Glutamatergic neuron (in vitro differentiated cells): Measurements from ENCODE around the gene KRTAP5-2. TPM values are rescaled to one million over a fixed set of nuclear protein-coding genes. Genes with fewer than 3 reads are reported as not detected.

Experiments
- DNase-seq: peaks from one replicate; pipeline ENCODE4 v3.0.0; 2022
- H3K27ac Mint-ChIP-seq: one replicate; pipeline ENCODE4 v1.8.0; 2020; ENCODE audit warnings: mild to moderate bottlenecking, mixed read lengths, inconsistent platforms; ENCODE audit not compliant: unreplicated experiment
- H3K27me3 Mint-ChIP-seq: one replicate; pipeline ENCODE4 v1.8.0; 2020; ENCODE audit warnings: mild to moderate bottlenecking, moderate library complexity, mixed read lengths, inconsistent platforms; ENCODE audit not compliant: unreplicated experiment
- H3K36me3 Mint-ChIP-seq: one replicate; pipeline ENCODE4 v1.8.0; 2020; ENCODE audit warnings: mild to moderate bottlenecking, mixed read lengths, inconsistent platforms; ENCODE audit not compliant: unreplicated experiment
- H3K4me1 Mint-ChIP-seq: one replicate; pipeline ENCODE4 v1.8.0; 2020; ENCODE audit warnings: mild to moderate bottlenecking, low read depth, mixed read lengths, inconsistent platforms; ENCODE audit not compliant: unreplicated experiment
- H3K4me3 Mint-ChIP-seq: one replicate; pipeline ENCODE4 v1.8.0; 2020; ENCODE audit warnings: mild to moderate bottlenecking, mixed read lengths, inconsistent platforms; ENCODE audit not compliant: unreplicated experiment
- H3K9me3 Mint-ChIP-seq: one replicate; pipeline ENCODE4 v1.8.0; 2020; ENCODE audit warnings: mild to moderate bottlenecking, moderate library complexity, mixed read lengths, inconsistent platforms; ENCODE audit not compliant: unreplicated experiment
- total RNA-seq: library from RNA; stranded (reverse); fragmentation: NEBNext Ultra II Directional; extraction: Animal tissue kit (Norgen Biotek cat#: 25700); gene quantifications from one replicate; pipeline ENCODE4 v1.2.1, GENCODE V29; 2021; ENCODE audit not compliant: unreplicated experiment
- TF ChIP-seq, protein P1 (sequence below): fragments of 200-600 bp; sonication (generic); IDR thresholded peaks from one replicate; pipeline ENCODE4 v1.5.0; 2021; ENCODE audit not compliant: partially characterized antibody, unreplicated experiment

The KRTAP5-2 gene
- total RNA-seq, 1 donor from 2014 or later = not detected

DNA sequence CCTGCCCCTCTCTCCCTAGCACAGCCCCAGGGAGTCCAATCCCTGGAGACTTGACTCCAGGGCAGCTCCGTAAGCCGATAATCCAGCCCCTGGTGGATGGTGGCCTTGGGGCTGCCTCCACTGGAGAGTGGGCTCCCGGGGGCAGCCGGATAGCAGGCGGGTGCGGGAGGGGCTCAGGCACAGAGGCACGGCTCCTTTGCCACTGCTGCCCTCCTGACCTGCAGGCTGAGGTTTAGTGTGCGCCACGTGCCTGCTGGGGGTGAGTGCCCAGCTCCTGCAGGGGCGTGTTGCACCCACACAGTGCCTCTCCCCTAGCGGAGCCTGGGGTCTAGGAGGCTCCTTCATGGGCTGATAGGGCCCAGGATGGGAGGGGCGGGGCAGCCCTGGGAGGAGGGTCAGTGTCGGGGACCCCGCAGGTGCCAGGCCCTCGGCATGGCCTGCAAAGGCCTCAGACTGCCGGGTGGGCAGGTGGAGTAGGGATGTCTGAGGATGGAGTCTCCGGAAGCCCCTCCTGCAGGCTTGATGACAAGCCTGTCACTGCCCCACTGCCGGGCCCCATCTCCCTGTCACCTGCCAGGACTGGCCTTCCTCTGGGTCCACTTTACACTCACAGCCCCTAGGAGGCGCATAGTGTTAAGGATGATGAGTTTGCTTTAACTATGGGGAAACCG is 31.6 kb downstream of the KRTAP5-2 start:
- Mint-ChIP-seq H3K9me3 (peaks cover 26% of the 10 kb centered on the region), H3K4me1 (peaks cover 24% of the 10 kb centered on the region), H3K4me3 (peak overlapping the region; percentile 57), H3K36me3 (no peaks in the 10 kb centered on the region), H3K27me3 (peaks cover 28% of the 10 kb centered on the region), H3K27ac (no peak overlapping the region)
- peak; percentile 24 for DNase-seq
- TF ChIP-seq, protein P1, sequence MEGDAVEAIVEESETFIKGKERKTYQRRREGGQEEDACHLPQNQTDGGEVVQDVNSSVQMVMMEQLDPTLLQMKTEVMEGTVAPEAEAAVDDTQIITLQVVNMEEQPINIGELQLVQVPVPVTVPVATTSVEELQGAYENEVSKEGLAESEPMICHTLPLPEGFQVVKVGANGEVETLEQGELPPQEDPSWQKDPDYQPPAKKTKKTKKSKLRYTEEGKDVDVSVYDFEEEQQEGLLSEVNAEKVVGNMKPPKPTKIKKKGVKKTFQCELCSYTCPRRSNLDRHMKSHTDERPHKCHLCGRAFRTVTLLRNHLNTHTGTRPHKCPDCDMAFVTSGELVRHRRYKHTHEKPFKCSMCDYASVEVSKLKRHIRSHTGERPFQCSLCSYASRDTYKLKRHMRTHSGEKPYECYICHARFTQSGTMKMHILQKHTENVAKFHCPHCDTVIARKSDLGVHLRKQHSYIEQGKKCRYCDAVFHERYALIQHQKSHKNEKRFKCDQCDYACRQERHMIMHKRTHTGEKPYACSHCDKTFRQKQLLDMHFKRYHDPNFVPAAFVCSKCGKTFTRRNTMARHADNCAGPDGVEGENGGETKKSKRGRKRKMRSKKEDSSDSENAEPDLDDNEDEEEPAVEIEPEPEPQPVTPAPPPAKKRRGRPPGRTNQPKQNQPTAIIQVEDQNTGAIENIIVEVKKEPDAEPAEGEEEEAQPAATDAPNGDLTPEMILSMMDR = no peak

DNA sequence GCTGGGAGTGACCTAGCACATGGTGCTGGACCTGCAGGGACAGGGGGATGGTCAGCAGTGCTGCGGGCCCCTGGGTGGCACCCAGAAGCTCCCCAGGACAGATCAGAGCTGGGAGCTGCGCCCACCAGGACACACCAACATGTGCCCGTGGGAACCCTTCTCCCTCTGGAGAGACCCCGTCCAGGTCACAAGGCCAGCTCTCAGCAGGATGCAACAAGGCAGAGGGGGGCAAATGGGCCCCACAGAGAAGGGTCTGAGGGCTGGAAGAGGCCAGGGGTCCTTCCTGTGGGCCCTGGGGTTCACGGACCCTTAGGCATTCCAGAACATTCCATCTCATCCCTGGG is 32.2 kb downstream of the KRTAP5-2 start:
- H3K4me3 Mint-ChIP-seq = no peak overlapping the region
- no peak overlapping the region for H3K27ac Mint-ChIP-seq
- TF ChIP-seq, protein P1 = no peak
- H3K27me3 Mint-ChIP-seq = peaks cover 28% of the 10 kb centered on the region
- DNase-seq = peak; percentile 15
- peaks cover 24% of the 10 kb centered on the region for H3K4me1 Mint-ChIP-seq
- no peaks in the 10 kb centered on the region for H3K36me3 Mint-ChIP-seq
- peaks cover 26% of the 10 kb centered on the region for H3K9me3 Mint-ChIP-seq

DNA sequence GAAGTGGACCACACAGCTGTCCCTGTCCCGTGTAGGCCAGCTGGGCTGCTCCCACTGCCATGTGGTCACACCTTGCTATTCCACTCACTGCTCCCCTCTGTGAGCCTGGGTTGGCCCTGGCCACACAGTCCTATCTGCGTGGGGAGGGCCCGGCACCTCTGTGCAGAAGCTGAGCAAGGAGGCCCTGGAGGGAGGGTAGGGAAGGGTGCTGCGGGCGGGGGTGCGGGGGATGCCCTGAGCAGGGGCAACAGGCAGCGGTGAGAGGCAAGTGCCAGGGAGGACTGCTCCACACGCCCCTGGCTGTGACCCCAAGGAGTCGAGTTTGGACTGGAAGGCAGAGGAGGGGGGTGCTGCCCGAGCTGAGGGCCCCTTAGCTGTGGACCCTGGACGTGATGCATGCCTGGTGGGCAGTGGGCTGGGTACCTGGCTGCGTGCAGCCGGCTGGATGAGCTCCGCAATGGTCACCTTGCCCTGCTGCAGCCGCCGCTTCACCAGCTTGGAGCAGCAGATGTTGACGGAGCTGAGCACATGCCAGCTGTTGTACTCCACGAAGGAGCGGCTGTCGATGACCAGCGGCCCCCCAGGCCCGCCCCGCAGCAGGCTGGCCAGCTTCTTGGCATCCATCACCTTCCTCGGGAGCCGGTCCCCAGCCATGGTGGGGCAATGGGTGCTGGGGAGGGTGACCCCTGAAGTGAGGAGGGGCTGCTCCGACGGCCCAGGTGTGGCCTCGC is 32.8 kb downstream of the KRTAP5-2 start:
- peak; percentile 29 for DNase-seq
- TF ChIP-seq, protein P1 = no peak

DNA sequence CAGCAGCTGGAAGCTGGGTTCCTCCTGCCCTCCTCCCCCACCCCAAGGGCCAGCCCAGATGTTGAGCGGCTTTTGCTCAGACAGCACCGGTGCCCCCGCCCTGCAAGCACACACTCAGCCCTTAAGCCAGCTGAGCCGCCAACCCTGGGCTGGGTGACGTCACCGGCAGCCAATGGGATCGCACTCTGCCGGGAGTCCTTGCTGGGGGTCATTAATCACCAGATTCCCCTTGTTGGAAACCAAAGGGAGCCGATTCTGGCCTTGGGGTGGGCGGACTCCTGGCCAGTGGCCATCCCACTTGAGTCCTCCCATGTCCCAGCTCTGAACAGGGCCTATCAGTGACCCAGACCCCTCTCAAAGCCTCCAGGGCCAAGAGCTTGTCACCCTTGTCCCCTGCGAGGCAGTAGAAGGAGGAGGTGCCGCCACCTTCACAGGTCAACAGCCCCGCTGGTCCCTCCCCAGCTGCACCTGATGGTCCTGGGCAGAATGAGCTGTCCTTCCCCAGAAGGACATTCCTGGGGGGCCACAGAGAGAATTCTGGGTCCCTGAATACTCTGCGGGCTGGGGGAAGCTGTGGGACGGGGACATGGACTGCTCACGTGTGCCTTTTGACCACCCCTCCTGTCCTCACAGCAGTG is 33.4 kb downstream of the KRTAP5-2 start:
- Mint-ChIP-seq H3K36me3 (no peaks in the 10 kb centered on the region), H3K4me1 (peaks cover 17% of the 10 kb centered on the region), H3K27ac (peak overlapping the region; percentile 64), H3K9me3 (peaks cover 17% of the 10 kb centered on the region), H3K27me3 (peaks cover 20% of the 10 kb centered on the region), H3K4me3 (no peak overlapping the region)
- TF ChIP-seq, protein P1 = no peak
- peak; percentile 86 for DNase-seq

More for the DNA sequence above, 32.8 kb downstream of the KRTAP5-2 start:
- H3K9me3 Mint-ChIP-seq = peaks cover 21% of the 10 kb centered on the region
- H3K4me3 Mint-ChIP-seq = peak overlapping the region; percentile 34
- H3K4me1 Mint-ChIP-seq = peaks cover 24% of the 10 kb centered on the region
- H3K27me3 Mint-ChIP-seq = peaks cover 24% of the 10 kb centered on the region
- H3K27ac Mint-ChIP-seq = peak overlapping the region; percentile 64
- no peaks in the 10 kb centered on the region for H3K36me3 Mint-ChIP-seq
